ENCODE data around the gene DGKH. TPM values are rescaled to one million over a fixed set of nuclear protein-coding genes. Genes with fewer than 3 reads are reported as not detected.

DGKH gene
- total RNA-seq, 1 experiment from 2014 or later: 22.8 TPM

- ChIA-PET CTCF (no interaction called here), POLR2A (no interaction called here)
- ATAC-seq: no peak
- TF ChIP-seq SIN3A (IDR thresholded peaks at IDR 0.05; ENCODE audit: borderline replicate concordance, insufficient read depth, low read depth, low read length) (no peak), TCF7L2 (IDR thresholded peaks at IDR 0.05; ENCODE audit: low read depth, low read length) (no peak), REST (IDR thresholded peaks at IDR 0.05; ENCODE audit: insufficient read depth in 1 of 2, low read depth in 2 of 2, low read length in 1 of 2) (no peak), CTCF (IDR thresholded peaks at IDR 0.05) (no peak), POLR2AphosphoS5 (IDR thresholded peaks at IDR 0.05; ENCODE audit: low read depth, low read length) (no peak)
- Histone ChIP-seq H3K4me1 (ENCODE audit: control insufficient read depth, insufficient read depth, low read length) (no peaks in the 10 kb centered on the region), H3K27ac (ENCODE audit: low read length) (no peak overlapping the region), H3K27me3 (ENCODE audit: control insufficient read depth, insufficient read depth, low read length) (no peaks in the 10 kb centered on the region), H3K36me3 (ENCODE audit: control insufficient read depth, insufficient read depth, low read length) (no peaks in the 10 kb centered on the region), H3K4me3 (ENCODE audit: low read depth in 2 of 2, low read length in 2 of 2) (no peak overlapping the region), H3K9me3 (ENCODE audit: control insufficient read depth, insufficient read depth, low read depth, low read length) (no peaks in the 10 kb centered on the region)
- in situ Hi-C loops (cut with HindIII; ENCODE audit: low pct_unique_long_range_greater_than_20kb, low sequenced_read_pairs): no loop called here
- intact Hi-C loops (cut with micrococcal nuclease; ENCODE audit: unreplicated experiment): no loop called here
- DNase-seq (ENCODE audit: low read depth, low spot score): no peak
- BruUV-seq (replicated peaks): no TSS peak
Measured at GRCh38 chr13:42259515-42259914, 211.1 kb downstream of the DGKH start.

- POLR2A ChIA-PET: no interaction called here
Measured at GRCh38 chr13:42260903-42261654, 212.6 kb downstream of the DGKH start.

More at GRCh38 chr13:42260903-42261654, 212.6 kb downstream of the DGKH start:
- Histone ChIP-seq H3K4me3 (ENCODE audit: low read depth in 2 of 2, low read length in 2 of 2) (no peak overlapping the region), H3K27ac (ENCODE audit: low read length) (no peak overlapping the region), H3K4me1 (ENCODE audit: control insufficient read depth, insufficient read depth, low read length) (no peaks in the 10 kb centered on the region), H3K27me3 (ENCODE audit: control insufficient read depth, insufficient read depth, low read length) (no peaks in the 10 kb centered on the region), H3K9me3 (ENCODE audit: control insufficient read depth, insufficient read depth, low read depth, low read length) (no peaks in the 10 kb centered on the region), H3K36me3 (ENCODE audit: control insufficient read depth, insufficient read depth, low read length) (no peaks in the 10 kb centered on the region)
- DNase-seq (ENCODE audit: low read depth, low spot score): no peak
- CTCF ChIA-PET: no interaction called here
- ATAC-seq: no peak
- in situ Hi-C loops (cut with HindIII; ENCODE audit: low pct_unique_long_range_greater_than_20kb, low sequenced_read_pairs) (no loop called here), intact Hi-C loops (cut with micrococcal nuclease; ENCODE audit: unreplicated experiment) (no loop called here)
- no peak for TF ChIP-seq REST (IDR thresholded peaks at IDR 0.05; ENCODE audit: insufficient read depth in 1 of 2, low read depth in 2 of 2, low read length in 1 of 2)
- no TSS peak for BruUV-seq (replicated peaks)
